HG03039 (cell line): Measurements from ENCODE around the gene TFF2.

Experiments
- ATAC-seq: cut with Tn5 transposase; IDR thresholded peaks from one replicate; pipeline ENCODE4 v1.9.1; 2021; ENCODE audit warnings: mild to moderate bottlenecking, moderate library complexity; ENCODE audit not compliant: unreplicated experiment

The TFF2 gene

DNA sequence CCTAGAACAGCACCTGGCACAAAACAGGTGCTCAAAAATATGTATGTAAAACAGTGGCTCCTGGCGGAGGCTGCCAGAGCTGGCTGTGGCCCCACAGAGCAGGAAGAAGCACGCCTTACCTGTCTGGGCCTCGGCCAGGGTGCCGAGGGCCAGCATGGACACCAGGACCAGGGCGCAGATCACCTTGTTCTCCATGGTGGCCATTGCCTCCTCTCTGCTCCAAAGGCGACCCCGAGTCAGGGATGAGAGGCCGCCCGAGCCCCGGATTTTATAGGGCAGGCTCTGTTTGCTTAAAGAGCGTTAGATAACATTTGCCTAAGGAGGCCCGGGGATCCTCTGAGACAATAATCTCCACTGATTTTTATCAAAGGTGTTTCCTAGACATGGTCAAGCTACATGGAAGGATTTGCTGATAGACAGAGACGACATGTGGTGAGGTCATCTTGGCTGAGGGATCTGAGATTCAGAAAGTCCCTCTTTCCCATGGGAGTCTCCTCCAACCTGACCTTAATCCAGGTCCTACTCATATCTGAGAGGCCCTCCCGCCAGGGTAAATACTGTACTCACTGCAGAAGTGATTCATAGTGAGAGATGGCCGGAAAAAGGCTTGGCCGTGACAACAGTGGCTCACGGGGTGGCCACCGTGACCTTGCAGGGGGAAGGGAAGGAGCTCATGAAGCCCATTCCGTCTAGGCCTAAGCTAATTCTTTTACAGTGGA is 15.7 kb upstream of the TFF2 start, which contains the start of gene TFF1:
Gene TFF1 (minus strand): TSS at position 244 of the 719 bp plus-strand sequence. CDS start 40 bp downstream, at position 204.
- ATAC-seq: no peak

DNA sequence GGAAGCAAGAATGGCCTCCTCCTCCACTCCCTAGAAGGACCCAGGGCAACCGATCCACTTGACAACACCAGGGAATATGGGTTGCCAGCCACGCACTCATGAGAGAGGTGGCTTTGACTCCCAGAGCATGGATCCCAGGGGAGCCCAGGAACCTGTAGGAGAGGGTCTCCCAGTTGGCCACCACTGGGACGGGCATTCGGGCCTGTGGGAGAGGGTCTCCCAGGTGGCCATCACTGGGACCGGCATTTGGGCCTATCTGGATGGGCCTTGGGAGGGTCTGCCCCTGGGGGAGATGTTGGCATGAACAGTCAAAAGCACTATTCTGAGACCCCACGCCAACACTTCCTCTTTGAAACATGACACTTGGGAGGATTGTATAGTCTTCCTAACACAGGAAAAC is 15.0 kb upstream of the TFF2 start:
- ATAC-seq: no peak

DNA sequence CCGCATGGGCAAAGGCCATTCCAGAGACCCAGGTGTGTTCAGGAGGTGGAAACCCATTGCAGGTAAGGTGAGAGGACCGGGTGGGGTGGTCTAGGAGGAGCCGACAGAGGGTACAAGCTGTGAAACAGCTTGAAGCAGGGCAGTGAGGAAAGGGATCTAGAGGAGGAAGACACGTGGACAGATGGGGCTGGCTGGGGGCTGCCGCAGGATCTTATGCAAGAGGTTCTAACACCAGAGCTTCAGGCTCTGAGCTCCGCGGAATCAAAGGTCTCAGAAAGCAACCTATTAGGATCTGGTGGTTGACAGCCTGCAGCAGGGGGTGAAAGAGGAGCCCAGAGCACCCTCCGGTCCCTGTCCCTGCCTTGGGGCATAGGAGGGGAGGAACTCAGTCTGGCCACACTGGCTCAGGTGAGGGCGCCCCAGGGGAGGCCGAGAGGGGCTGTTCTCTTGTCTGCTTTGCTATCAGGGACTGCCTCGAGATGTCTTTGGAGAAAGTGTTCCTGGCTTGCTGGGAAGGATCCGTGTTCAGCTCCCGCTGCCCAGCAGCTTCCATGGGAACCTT is 13.6 kb upstream of the TFF2 start:
- ATAC-seq: no peak

DNA sequence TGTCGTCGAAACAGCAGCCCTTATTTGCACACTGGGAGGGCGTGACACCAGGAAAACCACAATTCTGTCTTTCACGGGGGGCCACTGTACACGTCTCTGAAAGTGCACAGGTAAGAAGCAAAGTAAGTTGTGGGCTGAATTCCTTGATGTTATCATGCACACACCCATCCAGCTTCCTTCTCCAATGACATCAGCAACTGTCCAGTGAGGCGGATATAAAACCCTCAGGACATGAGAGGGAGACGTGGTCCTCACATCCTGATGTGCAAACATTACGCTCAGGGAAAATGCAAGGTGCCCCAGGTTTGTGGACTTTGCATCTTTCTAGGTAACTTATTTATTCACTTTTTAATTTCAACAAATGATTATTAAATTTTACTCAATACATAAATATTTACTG is 12.5 kb upstream of the TFF2 start:
- ATAC-seq: no peak

DNA sequence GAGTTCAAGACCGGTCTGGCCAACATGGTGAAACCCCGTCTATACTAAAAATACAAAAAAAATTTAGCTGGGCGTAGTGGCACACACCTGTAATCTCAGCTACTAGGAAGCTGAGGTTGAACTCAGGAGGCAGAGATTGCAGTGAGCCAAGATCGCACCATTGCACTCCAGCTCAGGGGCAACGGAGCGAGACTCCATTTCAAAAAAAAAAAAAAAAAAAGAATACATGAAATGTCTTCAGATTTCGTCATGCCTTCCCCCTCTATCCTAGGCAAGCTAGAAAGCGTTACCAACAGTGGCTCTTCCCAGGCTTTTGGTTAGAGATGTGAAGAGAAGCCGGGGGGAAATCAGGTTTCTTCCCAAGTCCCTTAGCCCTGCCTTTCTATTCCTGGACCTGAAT is 11.9 kb upstream of the TFF2 start:
- no peak for ATAC-seq

DNA sequence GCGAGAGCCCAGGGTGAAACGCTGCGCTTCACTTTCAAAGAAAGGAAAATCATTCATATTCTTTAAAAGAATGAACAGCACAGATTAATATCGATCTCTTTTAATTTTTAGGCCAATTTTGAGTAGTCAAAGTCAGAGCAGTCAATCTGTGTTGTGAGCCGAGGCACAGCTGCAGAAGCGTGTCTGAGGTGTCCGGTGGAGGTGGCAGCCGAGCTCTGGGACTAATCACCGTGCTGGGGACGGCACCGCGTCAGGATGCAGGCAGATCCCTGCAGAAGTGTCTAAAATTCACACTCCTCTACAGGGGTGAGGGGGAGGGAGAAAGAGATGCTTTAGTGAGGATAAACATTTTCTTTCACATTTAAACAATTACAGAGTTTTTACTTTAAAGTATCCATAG is 11.4 kb upstream of the TFF2 start:
- no peak for ATAC-seq

DNA sequence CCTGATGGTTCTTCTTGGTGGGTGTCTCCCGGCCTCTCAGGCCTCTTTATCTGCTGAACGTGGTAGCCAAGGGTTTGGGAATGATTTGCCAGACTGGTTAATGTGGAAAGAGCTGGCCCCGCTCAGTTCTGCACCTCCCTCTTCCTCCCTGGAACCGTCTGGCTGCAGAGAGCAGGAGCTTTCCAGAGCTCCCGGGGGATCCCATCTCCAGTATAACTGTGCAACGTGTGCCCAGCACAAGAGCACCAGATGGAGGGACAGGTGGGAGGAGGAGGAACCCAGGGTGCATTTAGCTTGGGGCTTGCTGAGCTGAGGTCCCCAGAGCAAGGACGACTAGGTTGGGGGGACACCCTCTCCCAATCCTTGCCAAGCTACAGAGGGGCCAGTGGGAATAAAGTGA is 10.5 kb upstream of the TFF2 start:
- no peak for ATAC-seq

DNA sequence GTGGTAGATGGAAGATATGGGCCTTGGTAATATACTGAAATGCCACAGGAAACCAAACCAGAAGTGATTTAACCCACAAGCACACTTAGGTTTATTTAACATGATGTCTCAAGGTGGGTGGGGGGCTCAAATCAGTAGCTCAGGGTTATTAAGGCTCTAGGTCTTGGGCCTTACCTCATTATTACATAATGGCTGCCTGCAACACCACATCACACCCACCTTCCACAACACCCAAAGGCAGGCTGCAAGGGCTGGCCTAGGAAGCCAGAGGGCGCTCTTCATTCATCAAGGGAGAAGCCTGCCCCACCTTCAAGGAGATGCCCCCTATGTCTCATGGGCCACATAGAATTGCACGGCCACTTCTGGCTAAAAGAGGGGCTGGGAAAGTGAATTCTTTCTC is 9.5 kb upstream of the TFF2 start:
- ATAC-seq: no peak

DNA sequence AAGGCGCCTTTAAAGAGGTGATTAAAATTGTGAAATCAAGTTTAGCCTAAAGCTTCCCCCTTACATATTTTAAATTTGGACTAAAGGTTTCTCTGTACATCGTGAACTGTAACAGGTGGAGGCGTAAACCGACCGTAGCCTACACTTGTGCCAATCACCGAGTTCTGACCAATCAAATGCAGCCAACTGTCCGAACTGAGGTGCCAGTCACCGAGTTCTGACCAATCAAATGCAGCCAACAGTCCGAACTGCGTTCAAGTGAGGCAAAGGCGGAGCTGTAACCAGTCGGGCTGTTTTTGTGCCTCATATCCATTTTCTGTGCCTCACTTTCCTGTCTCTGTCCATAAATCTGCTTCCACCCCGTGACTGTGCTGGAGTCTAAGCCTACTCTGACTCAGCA is 8.1 kb upstream of the TFF2 start:
- no peak for ATAC-seq

DNA sequence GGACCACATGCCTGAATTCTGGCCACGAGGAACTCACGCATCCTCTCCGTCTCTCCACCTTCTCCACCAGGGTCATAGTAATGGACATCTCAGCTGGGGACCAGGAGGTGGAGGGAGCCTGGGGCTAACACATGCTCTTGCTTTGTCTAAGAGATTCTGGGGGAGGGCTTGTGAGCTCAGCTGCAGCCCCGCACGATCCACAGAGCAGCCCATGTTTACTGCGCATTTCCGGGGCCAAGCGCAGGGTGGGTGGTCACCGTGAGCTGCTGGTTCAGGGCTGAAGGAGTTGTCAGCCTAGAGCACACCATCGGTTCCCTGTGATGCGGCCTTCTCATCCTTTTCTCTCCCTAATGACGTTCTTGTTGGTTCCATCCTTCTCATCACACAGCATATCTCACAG is 7.5 kb upstream of the TFF2 start:
- no peak for ATAC-seq

DNA sequence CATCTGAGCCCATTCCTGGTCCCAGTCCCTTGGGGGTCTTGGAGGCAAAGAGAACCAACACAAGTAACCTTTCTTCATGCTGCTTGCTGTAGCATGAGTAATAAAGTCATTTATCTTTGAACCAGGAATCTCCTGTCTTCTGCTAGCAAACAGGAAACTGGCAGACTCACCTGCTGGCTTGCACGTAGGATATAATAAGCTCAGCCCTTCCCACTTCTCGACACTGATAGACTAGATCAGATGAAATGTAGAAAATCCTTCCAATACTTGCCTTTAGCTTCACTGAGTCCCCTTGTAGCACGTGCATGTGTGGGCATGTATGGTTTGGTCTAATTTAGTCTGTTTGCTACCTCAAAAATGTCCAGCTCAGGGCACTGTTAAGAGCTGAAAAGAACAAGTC is 6.5 kb upstream of the TFF2 start:
- no peak for ATAC-seq

DNA sequence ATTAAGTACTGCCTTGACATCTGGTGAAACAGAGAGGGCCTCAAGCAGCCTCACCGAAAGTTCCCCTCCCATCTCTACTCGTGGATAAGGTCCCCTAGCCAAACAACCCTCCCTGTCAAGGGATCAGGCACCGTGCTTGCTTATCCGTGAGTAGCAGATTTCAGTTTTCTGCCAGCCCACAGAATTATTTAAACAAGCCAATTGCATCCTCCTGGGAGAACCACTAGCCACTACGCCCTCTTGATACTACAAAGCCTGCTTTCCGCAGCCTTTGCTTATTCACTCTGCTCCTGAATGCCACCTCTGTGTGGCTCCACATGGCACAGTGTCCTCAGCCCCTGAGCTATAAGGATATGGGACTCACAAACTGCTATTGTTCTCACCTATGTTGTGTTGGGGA is 5.9 kb upstream of the TFF2 start:
- ATAC-seq: no peak

DNA sequence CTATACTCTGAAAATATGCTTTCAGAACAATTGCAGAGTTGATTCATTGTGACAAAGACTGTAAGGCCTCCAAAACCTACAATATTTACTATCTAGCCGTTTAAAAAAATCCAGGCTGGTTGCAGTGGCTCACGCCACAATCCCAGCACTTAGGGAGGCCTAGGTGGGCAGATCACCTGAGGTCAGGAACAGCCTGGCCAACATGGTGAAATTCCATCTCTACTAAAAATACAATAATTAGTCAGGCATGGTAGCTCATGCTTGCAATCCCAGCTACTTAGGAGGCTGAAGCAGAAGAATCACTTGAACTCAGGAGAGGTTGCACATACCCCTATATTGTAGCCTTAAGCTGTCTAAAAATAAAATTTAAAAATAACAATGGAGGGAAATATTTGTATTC is 5.3 kb upstream of the TFF2 start:
- ATAC-seq: no peak

DNA sequence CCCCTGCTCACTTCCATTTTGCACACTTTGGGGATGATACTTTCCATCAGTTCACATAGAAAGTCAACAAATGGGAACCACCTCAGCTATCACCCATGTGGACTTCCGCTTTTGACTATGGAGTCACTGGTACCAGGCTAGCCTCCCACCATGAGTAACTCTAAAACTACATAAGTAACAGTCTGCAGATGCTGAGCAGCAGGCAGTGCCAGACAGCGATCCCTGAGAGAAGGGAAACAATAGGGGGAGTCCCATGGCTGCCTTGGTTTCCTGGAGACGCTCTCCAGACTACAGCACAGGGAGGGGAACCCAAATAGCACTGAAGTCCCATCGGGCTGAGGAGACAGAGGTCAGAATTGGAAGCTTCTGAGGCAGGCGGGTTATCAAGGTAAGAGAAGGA is 2.8 kb upstream of the TFF2 start:
- ATAC-seq: no peak

DNA sequence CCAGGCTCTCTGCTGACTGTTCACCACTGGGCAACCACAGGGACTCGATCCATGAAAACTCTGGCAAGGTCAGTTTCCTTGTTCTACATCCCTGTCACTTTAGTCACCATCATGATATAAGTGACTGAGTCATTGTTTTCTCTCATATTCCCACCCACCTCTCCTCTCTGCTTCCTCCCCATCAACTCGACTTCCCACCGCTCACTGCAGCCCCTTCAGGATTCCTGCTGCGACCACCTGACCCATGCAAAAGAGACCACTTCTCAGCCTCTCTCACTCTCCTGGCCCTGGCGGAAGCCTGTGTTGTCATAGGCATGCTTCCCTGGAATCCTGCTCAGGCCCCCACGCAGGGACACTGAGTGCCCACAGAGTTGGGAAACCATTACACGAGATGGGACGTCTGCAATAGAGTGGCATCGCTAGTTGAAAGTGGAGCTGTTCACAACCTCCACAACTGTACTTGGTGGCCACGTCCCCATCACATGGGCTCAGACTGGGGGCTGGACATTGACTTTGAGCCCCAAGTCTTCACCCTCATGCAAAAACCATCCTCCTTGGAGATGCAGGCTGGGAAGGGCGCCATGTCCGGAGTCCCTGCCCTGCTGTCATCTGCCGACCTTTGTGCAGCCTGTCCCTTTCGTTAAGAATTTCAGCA is 1.8 kb upstream of the TFF2 start:
- no peak for ATAC-seq

DNA sequence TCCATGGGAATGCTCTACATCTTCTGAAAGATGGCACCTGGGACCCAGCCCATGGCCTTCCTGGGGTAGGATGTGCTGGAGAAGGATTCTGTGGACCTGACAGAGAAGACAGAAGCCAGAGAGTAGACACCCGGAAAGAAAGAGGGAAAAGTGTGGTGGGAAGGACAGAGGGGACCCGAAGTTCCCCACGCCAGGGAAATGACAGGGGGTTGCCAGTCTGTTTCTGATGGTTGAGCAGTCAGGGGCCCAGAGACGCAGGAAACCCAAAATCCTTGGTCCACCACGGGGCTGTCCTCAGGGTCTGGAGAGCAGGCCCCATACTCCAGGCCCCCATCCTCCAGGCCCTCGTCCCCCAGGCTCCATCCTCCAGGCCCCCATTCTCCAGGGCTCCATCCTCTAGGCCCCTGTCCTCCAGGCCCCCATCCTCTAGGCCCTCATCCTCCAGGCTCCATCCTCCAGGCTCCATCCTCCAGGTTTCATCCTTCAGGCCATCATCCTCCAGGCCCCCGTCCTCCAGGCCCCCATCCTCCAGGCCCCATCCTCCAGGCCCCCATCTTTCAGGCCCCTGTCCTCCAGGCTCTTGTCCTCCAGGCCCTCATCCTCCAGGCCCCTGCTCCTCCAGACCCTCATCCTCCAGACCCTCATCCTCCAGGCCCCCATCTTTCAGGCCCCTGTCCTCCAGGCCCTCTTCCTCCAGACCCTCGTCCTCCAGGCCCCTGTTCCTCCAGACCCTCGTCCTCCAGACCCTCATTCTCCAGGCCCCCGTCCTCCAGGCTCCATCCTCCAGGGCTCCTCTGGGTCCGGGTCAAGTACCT is 1.0 kb upstream of the TFF2 start:
- no peak for ATAC-seq

DNA sequence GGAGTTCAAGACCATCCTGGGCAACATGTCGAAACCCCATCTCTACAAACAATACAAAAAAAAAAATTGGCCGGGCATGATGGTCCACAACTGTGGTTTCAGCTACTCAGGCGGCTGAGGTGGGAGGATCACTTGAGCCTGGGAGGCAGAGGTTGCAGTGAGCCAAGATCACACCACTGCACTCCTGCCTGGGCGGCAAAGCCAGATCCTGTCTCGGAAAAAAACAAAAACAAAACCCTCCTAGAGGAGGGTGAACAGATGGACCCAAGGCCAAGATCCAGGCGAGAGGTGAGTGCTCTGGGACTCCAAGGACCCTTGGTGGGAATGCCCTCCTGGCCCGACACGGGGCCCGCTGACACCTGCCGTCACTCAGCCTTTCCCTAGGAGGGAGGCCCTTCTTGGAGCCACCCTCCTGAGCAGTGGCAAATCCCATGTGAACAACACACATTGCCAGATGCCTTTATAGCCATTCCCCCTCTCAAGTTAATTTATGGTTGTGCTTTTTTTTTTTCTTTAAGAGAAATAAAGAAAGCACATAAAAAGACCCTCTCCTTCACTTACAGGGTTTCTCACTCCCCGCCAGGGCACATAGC is 380 bp downstream of the TFF2 start:
- no peak for ATAC-seq

DNA sequence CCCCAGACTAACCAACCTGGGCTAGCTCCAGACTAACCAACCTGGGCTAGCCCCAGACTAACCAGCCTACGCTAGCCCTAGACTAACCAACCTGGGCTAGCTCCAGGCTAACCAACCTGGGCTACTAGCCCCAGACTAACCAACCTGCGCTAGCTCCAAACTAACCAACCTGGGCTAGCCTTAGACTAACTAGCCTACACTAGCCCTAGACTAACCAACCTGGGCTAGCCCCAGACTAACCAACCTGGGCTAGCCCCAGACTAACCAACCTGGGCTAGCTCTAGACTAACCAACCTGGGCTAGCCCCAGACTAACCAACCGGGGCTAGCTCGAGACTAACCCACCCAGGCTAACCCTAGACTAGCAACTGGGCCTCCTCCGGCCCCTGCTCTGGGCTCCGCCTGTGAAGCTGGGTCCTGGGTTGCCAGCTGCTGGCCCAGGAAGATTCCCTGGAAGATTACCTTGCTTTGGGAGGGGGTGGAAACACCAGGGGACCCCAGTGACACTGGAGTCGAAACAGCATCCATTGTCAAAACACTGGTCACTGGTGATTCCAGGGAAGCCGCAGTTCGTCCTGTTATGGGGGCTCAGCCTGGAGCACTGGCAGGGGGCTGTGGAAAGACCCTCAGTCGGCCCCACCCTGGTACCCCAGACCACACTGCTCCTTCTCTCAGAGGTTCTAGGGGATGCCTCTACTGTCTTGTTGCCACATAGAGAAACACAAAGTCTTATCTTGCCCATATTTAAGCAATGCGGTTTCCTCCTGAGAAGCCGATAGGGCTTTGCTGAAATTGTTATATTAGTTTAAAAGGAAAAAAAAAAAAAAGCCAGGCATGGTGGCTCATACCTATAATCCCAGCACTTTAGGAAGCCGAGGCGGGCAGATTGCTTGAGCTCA is 1.1 kb downstream of the TFF2 start:
- ATAC-seq: no peak

DNA sequence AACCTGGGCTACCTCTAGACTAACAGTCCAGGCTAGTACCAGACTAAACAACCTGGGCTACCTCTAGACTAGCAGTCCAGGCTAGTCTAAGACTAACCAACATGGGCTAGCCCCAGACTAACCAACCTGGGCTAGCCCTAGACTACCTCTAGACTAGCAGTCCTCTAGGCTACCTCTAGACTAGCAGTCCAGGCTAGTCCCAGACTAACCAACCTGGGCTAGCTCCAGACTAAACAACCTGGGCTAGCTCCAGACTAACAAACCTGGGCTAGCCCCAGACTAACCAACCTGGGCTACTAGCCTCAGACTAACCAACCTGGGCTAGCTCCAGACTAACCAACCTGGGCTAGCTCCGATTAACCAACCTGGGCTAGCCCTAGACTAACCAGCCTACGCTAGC is 2.0 kb downstream of the TFF2 start:
- ATAC-seq: no peak

DNA sequence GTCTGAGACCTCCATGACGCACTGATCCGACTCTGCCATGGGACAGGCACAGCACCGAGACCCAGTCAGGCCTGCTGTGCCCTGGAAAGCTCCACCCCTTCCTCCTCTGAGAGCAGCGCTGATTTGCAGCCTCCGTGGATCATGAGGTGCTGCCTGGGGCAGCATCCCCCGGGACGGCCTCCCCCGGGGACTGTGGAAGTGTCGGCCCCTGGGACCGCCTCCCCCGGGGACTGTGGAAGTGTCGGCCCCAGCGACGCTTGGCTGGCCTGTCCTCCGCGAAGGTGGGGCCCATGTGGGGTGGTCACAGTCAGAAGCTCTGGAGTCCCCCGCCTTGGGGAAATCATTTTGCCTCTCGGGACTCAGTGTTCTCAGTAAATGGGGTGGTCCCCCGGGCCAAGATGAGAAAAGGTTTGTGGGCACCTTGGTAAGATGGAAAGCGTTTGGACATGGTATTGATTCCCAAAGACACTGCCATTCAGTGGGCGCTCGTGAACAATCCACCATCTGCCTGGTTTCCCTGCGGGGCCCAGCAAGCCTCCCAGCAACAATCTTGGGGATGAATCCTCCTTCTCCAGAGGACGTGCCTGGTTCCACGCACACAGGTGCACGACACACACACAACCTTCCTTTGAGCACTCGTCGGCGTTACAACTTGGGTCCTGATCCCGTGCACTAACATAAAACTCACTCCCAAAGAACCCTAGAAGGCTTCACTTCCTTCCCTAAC is 3.0 kb downstream of the TFF2 start:
- ATAC-seq: no peak
